CD4-positive, alpha-beta memory T cell (primary cell): ENCODE measurements around the gene PCDHB11. TPM values are rescaled to one million over a fixed set of nuclear protein-coding genes. Genes with fewer than 3 reads are reported as not detected.
"Not testable (repeated sequence)": the region's sequence is repeated elsewhere in the genome, so short reads cannot be mapped to it uniquely, and the experiment has no call there.

ENCODE experiments used
- CTCF ChIA-PET: fragments of 350-600 bp; sonication (Branson Sonifier 250); formaldehyde crosslinking; loops from one replicate; lab custom pipeline; 2021; ENCODE audit warnings: inconsistent platforms; ENCODE audit not compliant: partially characterized antibody; lab: Charles Lee
- POLR2A ChIA-PET: fragments of 350-600 bp; sonication (Branson Sonifier 250); formaldehyde crosslinking; loops from one replicate; lab custom pipeline; 2021; ENCODE audit not compliant: partially characterized antibody; lab: Charles Lee
- DNase-seq, 5 donors: peaks; one replicate each; pipeline versions ENCODE4 v3.0.0 to v3.0.0-alpha.2; 2020 to 2022; ENCODE audit warnings: mixed read lengths in 1 of 5
- H3K27ac ChIP-seq: one replicate; pipeline ENCODE4 v1.7.0; 2013; ENCODE audit warnings: low read depth, low read length
- H3K27me3 ChIP-seq: 2 replicates; pipeline ENCODE4 v1.7.0; 2013; ENCODE audit warnings: mild to moderate bottlenecking, low read length, moderate library complexity; ENCODE audit not compliant: insufficient read depth
- H3K36me3 ChIP-seq: 2 replicates; pipeline ENCODE4 v1.7.0; 2013; ENCODE audit warnings: mild to moderate bottlenecking, low read length, moderate library complexity; ENCODE audit not compliant: insufficient read depth
- H3K4me1 ChIP-seq: 2 replicates; pipeline ENCODE4 v1.7.0; 2013; ENCODE audit warnings: mild to moderate bottlenecking, low read length, moderate library complexity; ENCODE audit not compliant: insufficient read depth
- H3K4me3 ChIP-seq, 2 donors: one replicate each; pipeline ENCODE4 v1.7.0; 2013; ENCODE audit warnings: low read length in 2 of 2, mild to moderate bottlenecking in 1 of 2
- H3K9me3 ChIP-seq, 2 donors: one replicate each; pipeline ENCODE4 v1.7.0; 2013; ENCODE audit warnings: low read length in 2 of 2, control low read depth in 1 of 2; ENCODE audit not compliant: control insufficient read depth in 1 of 2
- H3K27ac Mint-ChIP-seq, 7 donors: one replicate each; pipeline ENCODE4 v1.8.0; 2020 to 2021; ENCODE audit warnings: mixed read lengths in 7 of 7, mild to moderate bottlenecking in 6 of 7, inconsistent platforms in 3 of 7, moderate library complexity in 3 of 7
- H3K27me3 Mint-ChIP-seq, 2 donors: one replicate each; pipeline ENCODE4 v1.8.0; 2020 to 2021; ENCODE audit warnings: mixed read lengths in 2 of 2
- H3K36me3 Mint-ChIP-seq, 2 donors: one replicate each; pipeline ENCODE4 v1.8.0; 2020 to 2021; ENCODE audit warnings: mixed read lengths in 2 of 2, inconsistent platforms in 1 of 2, mild to moderate bottlenecking in 1 of 2
- H3K4me1 Mint-ChIP-seq, 4 donors: one replicate each; pipeline ENCODE4 v1.8.0; 2020 to 2021; ENCODE audit warnings: mixed read lengths in 4 of 4, mild to moderate bottlenecking in 1 of 4
- H3K4me3 Mint-ChIP-seq, 8 donors: one replicate each; pipeline ENCODE4 v1.8.0; 2020 to 2021; ENCODE audit warnings: mixed read lengths in 8 of 8, mild to moderate bottlenecking in 7 of 8, moderate library complexity in 6 of 8, inconsistent platforms in 3 of 8
- H3K9me3 Mint-ChIP-seq, 8 donors: one replicate each; pipeline ENCODE4 v1.8.0; 2020 to 2021; ENCODE audit warnings: mixed read lengths in 8 of 8, mild to moderate bottlenecking in 5 of 8, inconsistent platforms in 3 of 8, moderate library complexity in 1 of 8
- intact Hi-C: fragments of 100-400 bp; cut with micrococcal nuclease; formaldehyde crosslinking; loops from one replicate; pipeline ENCODE4 v1.15.1; 2023
- polyA plus RNA-seq, 2 donors: library from polyadenylated mRNA; unstranded; fragments of 300-500 nt; fragmentation: Illumina TruSeq; gene quantifications; one replicate each; pipeline ENCODE4 v1.2.3, GENCODE V29; 2021
- total RNA-seq, 2 experiments: library from RNA; stranded (reverse); gene quantifications; one replicate each; pipeline ENCODE4 v1.2.3, GENCODE V29; 2021

PCDHB11 gene
- total and polyA plus RNA-seq, 4 experiments from 2014 or later = not detected

GRCh38 chr5:141155540-141156374 is 43.7 kb upstream of the PCDHB11 start:
- intact Hi-C loops = no loop called here
- Mint-ChIP-seq H3K4me3 (no peak overlapping the region), H3K36me3 (peaks cover 1 to 3% of the 10 kb centered on the region in 2 donors), H3K9me3 (peaks cover 0 to 53% (median 42%) of the 10 kb centered on the region in 8 donors), H3K27ac (no peak overlapping the region), H3K27me3 (peaks cover 24 to 27% of the 10 kb centered on the region in 2 donors), H3K4me1 (peaks cover 0 to 2% (median 0%) of the 10 kb centered on the region in 4 donors)
- no peak overlapping the region for H3K4me3 ChIP-seq
- no peaks in the 10 kb centered on the region for H3K4me1 ChIP-seq
- no peak for DNase-seq
- no peaks in the 10 kb centered on the region for H3K9me3 ChIP-seq
- no peaks in the 10 kb centered on the region for H3K27me3 ChIP-seq
- no peaks in the 10 kb centered on the region for H3K36me3 ChIP-seq
- no peak overlapping the region for H3K27ac ChIP-seq
- CTCF ChIA-PET = no interaction called here
- POLR2A ChIA-PET = no interaction called here

- H3K36me3 ChIP-seq, H3K9me3 ChIP-seq, POLR2A ChIA-PET, H3K27ac ChIP-seq, H3K27ac Mint-ChIP-seq, H3K4me1 Mint-ChIP-seq, H3K27me3 ChIP-seq, H3K4me3 Mint-ChIP-seq, CTCF ChIA-PET, H3K36me3 Mint-ChIP-seq, intact Hi-C loops, H3K4me3 ChIP-seq, DNase-seq, H3K4me1 ChIP-seq: not testable (repeated sequence)
- H3K27me3 Mint-ChIP-seq = peaks cover 19 to 26% of the 10 kb centered on the region in 2 donors
- peaks cover 2 to 44% (median 33%) of the 10 kb centered on the region in 8 donors for H3K9me3 Mint-ChIP-seq
These were observed 42.1 kb upstream of the PCDHB11 start for GRCh38 chr5:141157356-141157755.

GRCh38 chr5:141157901-141158300 is 41.5 kb upstream of the PCDHB11 start:
- Mint-ChIP-seq H3K9me3 (peaks cover 2 to 41% (median 32%) of the 10 kb centered on the region in 8 donors), H3K27me3 (peaks cover 19 to 26% of the 10 kb centered on the region in 2 donors)
- H3K4me3 ChIP-seq, POLR2A ChIA-PET, H3K27ac Mint-ChIP-seq, DNase-seq, H3K36me3 Mint-ChIP-seq, H3K36me3 ChIP-seq, H3K27ac ChIP-seq, CTCF ChIA-PET, H3K4me1 Mint-ChIP-seq, H3K27me3 ChIP-seq, intact Hi-C loops, H3K9me3 ChIP-seq, H3K4me1 ChIP-seq, H3K4me3 Mint-ChIP-seq: not testable (repeated sequence)

- peaks cover 0 to 4% of the 10 kb centered on the region in 2 donors for H3K36me3 Mint-ChIP-seq
- H3K27ac Mint-ChIP-seq = no peak within 1 kb of the TSS
- H3K36me3 ChIP-seq = no peaks in the 10 kb centered on the region
- no peaks in the 10 kb centered on the region for H3K27me3 ChIP-seq
- no peak within 1 kb of the TSS for H3K27ac ChIP-seq
- H3K4me1 ChIP-seq = no peaks in the 10 kb centered on the region
- H3K4me1 Mint-ChIP-seq = peaks cover 0 to 10% (median 3%) of the 10 kb centered on the region in 4 donors
- ChIA-PET POLR2A (no interaction called here), CTCF (no interaction called here)
- H3K27me3 Mint-ChIP-seq = peaks cover 24 to 33% of the 10 kb centered on the region in 2 donors
- no peak within 1 kb of the TSS for H3K4me3 ChIP-seq
- H3K9me3 ChIP-seq = no peaks in the 10 kb centered on the region
- peak in 2 of 5 donors; percentile 6 to 23 for DNase-seq
- intact Hi-C loops = loop anchor here (1.0 kb wide), 1 partner anchor 392 kb away; no protein-coding TSS in a partner anchor
- H3K9me3 Mint-ChIP-seq = peaks cover 0 to 33% (median 13%) of the 10 kb centered on the region in 8 donors
- H3K4me3 Mint-ChIP-seq = peak within 1 kb of the TSS in 3 of 8 donors; percentile 14 to 35 (median 16)
These were observed 26.8 kb upstream of the PCDHB11 start, which contains the start of gene PCDHB7 for GRCh38 chr5:141172381-141173204. Gene PCDHB7, plus strand, starts transcription at chr5:141172644. Its CDS starts 192 bp downstream, at chr5:141172836.

- peaks cover 18 to 22% of the 10 kb centered on the region in 2 donors for H3K27me3 Mint-ChIP-seq
- H3K36me3 ChIP-seq, H3K4me3 ChIP-seq, CTCF ChIA-PET, H3K9me3 ChIP-seq, H3K4me3 Mint-ChIP-seq, DNase-seq, POLR2A ChIA-PET, H3K4me1 ChIP-seq, H3K36me3 Mint-ChIP-seq, H3K27ac Mint-ChIP-seq, H3K27me3 ChIP-seq, intact Hi-C loops, H3K27ac ChIP-seq: not testable (repeated sequence)
- peaks cover 0 to 28% (median 13%) of the 10 kb centered on the region in 8 donors for H3K9me3 Mint-ChIP-seq
- peaks cover 0 to 10% (median 3%) of the 10 kb centered on the region in 4 donors for H3K4me1 Mint-ChIP-seq
These were observed 24.9 kb upstream of the PCDHB11 start for GRCh38 chr5:141174291-141175104.

- Mint-ChIP-seq H3K9me3 (peaks cover 0 to 27% (median 15%) of the 10 kb centered on the region in 8 donors), H3K27ac (no peak overlapping the region), H3K36me3 (peaks cover 0 to 4% of the 10 kb centered on the region in 2 donors), H3K4me3 (no peak overlapping the region), H3K4me1 (peaks cover 0 to 10% (median 3%) of the 10 kb centered on the region in 4 donors), H3K27me3 (peaks cover 16 to 21% of the 10 kb centered on the region in 2 donors)
- Histone ChIP-seq H3K4me3 (no peak overlapping the region), H3K27me3 (no peaks in the 10 kb centered on the region), H3K27ac (no peak overlapping the region), H3K4me1 (no peaks in the 10 kb centered on the region), H3K9me3 (no peaks in the 10 kb centered on the region), H3K36me3 (no peaks in the 10 kb centered on the region)
- ChIA-PET CTCF (no interaction called here), POLR2A (no interaction called here)
- DNase-seq = no peak
- intact Hi-C loops = no loop called here
These were observed 23.5 kb upstream of the PCDHB11 start for GRCh38 chr5:141175933-141176332.
